Measurements from ENCODE around the gene PTCRA. TPM values are rescaled to one million over a fixed set of nuclear protein-coding genes. Genes with fewer than 3 reads are reported as not detected.

The PTCRA gene
- total RNA-seq, 2 donors from 2014 or later = not detected

- DNase-seq (ENCODE audit: low spot score) = no peak
Observed at GRCh38 chr6:42909835-42910234, 6.0 kb upstream of the PTCRA start.

DNA sequence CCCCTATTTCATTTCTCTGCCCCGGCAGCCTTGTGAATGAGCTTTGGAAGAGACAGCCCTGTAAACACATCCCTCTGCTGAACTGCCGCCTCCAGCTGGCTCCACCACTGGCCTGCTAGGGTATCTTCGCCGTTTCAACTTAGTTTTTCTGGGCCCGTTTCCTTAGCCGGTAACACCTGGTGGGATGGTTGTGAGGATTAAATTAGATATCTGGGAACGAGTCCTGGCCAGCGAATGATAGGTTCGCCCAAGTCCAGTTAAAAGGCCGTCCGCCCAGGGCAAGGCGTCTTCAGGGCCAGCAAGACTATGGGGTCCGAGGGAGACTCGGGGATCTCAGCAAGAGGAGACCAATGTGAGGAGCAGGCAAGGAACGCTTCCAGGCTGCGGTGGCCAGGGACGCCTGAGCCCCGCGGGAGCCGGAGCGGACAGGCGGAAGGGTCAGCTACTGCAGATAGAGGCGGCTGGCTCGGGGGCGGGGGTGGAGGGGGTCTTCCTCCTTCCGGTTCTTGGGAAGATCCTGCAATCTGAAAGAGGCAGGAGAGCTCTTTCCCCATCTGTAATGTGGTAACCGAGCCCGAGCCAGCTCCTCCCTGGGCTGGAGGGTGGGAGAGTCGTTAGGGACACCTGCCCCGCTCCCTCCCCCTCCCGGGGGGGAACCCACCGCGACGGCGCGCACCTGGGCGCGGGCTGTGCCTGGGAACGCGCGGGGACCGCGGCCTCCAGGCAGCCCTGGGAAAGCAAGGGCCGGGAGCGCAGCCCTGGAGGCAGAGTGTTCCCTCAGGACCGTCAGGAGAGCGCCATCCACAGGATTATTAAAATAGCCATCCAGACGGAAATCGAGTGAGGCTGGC, 4.5 kb upstream of the PTCRA start:
- no peak for DNase-seq (ENCODE audit: low spot score)
- no peak for ATAC-seq (ENCODE audit: insufficient number of reproducible peaks, low FRiP score, low read depth)
- no peaks in the 10 kb centered on the region for H3K27me3 ChIP-seq (replicated peaks; ENCODE audit: insufficient read depth)
- peak overlapping the region; percentile 36 for H3K4me3 ChIP-seq
- H3K27ac ChIP-seq = no peak overlapping the region
- no peak for TF ChIP-seq CTCF (IDR thresholded peaks at IDR 0.05)
- H3K36me3 ChIP-seq = no peaks in the 10 kb centered on the region
- H3K4me1 ChIP-seq (ENCODE audit: control insufficient read depth in 1 of 2, low read depth in 2 of 2) = peaks cover 0 to 9% of the 10 kb centered on the region in 2 donors
- H3K9me3 ChIP-seq = no peaks in the 10 kb centered on the region

More at GRCh38 chr6:42909835-42910234, 6.0 kb upstream of the PTCRA start:
- Histone ChIP-seq H3K4me1 (ENCODE audit: control insufficient read depth in 1 of 2, low read depth in 2 of 2) (peaks cover 0 to 9% of the 10 kb centered on the region in 2 donors), H3K9me3 (no peaks in the 10 kb centered on the region), H3K36me3 (no peaks in the 10 kb centered on the region), H3K4me3 (no peak overlapping the region), H3K27ac (no peak overlapping the region), H3K27me3 (replicated peaks; ENCODE audit: insufficient read depth) (no peaks in the 10 kb centered on the region)
- no peak for ATAC-seq (ENCODE audit: insufficient number of reproducible peaks, low FRiP score, low read depth)
- no peak for TF ChIP-seq CTCF (IDR thresholded peaks at IDR 0.05)

DNA sequence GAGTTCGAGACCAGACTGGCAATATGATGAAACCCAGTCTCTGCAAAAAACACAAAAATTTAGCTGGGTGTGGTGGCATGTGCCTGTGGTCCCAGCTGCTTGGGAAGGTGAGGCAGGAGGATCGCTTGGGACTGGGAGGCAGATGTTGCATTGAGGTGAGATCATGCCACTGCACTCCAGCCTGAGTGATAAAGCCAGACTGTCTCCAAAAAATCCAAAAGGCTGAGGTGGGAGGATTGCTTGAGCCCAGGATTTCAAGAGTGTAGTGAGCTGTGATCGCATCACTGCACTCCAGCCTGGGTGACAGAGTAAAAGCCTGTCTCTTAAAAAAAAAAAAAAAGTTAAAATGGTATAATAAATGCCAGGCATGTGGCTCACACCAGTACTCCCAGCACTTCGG, 1.3 kb upstream of the PTCRA start:
- Histone ChIP-seq H3K4me1 (ENCODE audit: control insufficient read depth in 1 of 2, low read depth in 2 of 2) (peaks cover 0 to 9% of the 10 kb centered on the region in 2 donors), H3K9me3 (no peaks in the 10 kb centered on the region), H3K36me3 (no peaks in the 10 kb centered on the region), H3K27ac (no peak overlapping the region), H3K27me3 (replicated peaks; ENCODE audit: insufficient read depth) (no peaks in the 10 kb centered on the region), H3K4me3 (no peak overlapping the region)
- ATAC-seq (ENCODE audit: insufficient number of reproducible peaks, low FRiP score, low read depth) (no peak), DNase-seq (ENCODE audit: low spot score) (no peak)
- TF ChIP-seq CTCF (IDR thresholded peaks at IDR 0.05) = no peak

DNA sequence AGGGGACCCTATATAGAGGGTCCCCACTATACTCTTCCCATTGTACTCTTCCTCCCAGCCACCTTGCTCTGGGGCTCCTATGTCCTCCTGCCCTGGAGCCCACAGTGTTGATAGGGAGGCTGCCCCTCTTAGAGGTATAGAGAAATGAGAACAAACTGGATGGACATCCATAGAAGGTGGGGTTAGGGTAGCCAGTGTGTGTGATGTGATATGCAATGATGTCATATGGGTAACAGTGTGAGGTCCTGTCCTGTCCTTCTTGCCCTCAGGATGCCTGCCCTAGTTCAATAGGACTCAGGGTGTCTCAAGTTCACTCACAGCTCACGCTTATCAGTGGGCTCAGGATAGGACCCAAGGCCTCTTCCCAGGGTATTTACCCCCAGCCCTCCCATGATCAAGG, 435 bp downstream of the PTCRA start:
- DNase-seq (ENCODE audit: low spot score) = no peak
- peaks cover 0 to 7% of the 10 kb centered on the region in 2 donors for H3K4me1 ChIP-seq (ENCODE audit: control insufficient read depth in 1 of 2, low read depth in 2 of 2)
- no peak for ATAC-seq (ENCODE audit: insufficient number of reproducible peaks, low FRiP score, low read depth)
- no peaks in the 10 kb centered on the region for H3K9me3 ChIP-seq
- H3K4me3 ChIP-seq = no peak overlapping the region
- no peak for TF ChIP-seq CTCF (IDR thresholded peaks at IDR 0.05)
- H3K27ac ChIP-seq = no peak overlapping the region
- H3K27me3 ChIP-seq (replicated peaks; ENCODE audit: insufficient read depth) = no peaks in the 10 kb centered on the region
- no peaks in the 10 kb centered on the region for H3K36me3 ChIP-seq

GRCh38 chr6:42921801-42922200, 5.9 kb downstream of the PTCRA start:
- no peak overlapping the region for H3K27ac ChIP-seq
- DNase-seq (ENCODE audit: low spot score) = no peak
- H3K4me1 ChIP-seq (ENCODE audit: control insufficient read depth in 1 of 2, low read depth in 2 of 2) = no peaks in the 10 kb centered on the region
- no peak overlapping the region for H3K4me3 ChIP-seq
- H3K27me3 ChIP-seq (replicated peaks; ENCODE audit: insufficient read depth) = no peaks in the 10 kb centered on the region
- no peak for ATAC-seq (ENCODE audit: insufficient number of reproducible peaks, low FRiP score, low read depth)
- no peaks in the 10 kb centered on the region for H3K36me3 ChIP-seq
- no peaks in the 10 kb centered on the region for H3K9me3 ChIP-seq
- no peak for TF ChIP-seq CTCF (IDR thresholded peaks at IDR 0.05)

All from thoracic aorta (tissue), 2 donors.